ENCODE results near the gene PIAS1.

DNA sequence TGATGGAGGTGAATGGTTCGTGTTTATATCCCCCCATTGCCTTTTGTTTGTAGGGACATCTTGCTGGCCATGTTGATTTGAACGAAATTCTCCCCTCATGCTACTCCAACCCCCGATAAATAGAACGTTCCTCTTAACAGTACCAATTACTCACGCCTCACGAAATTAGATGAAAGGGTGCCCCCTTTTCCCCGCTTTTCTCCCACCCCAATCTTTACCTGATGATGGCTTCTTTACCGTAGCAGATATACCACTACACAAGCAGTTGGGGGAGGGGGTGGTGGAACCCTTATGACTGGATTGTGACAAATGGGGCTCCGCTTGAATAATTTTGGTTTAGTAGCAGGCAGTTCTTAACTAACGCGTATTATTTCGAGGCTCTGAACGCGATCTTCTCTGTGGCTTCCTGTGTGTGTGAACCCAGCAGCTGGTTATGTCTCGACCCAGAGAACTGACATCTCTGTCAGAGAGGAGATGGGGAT, 1.1 kb downstream of the PIAS1 start:
- TF ChIP-seq YY1 (IDR thresholded peaks at IDR 0.05; ENCODE audit: low read depth) (no peak), EP300 (IDR thresholded peaks at IDR 0.05; ENCODE audit: borderline replicate concordance) (no peak), CEBPB (IDR thresholded peaks at IDR 0.05) (no peak), CREB1 (IDR thresholded peaks at IDR 0.05; ENCODE audit: low read depth) (no peak), RAD21 (IDR thresholded peaks at IDR 0.05; ENCODE audit: low read depth) (no peak)
- TF ChIP-seq, protein P1, sequence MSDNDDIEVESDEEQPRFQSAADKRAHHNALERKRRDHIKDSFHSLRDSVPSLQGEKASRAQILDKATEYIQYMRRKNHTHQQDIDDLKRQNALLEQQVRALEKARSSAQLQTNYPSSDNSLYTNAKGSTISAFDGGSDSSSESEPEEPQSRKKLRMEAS (IDR thresholded peaks at IDR 0.05) = no peak
